Chondrocyte (in vitro differentiated cells): Measurements from ENCODE around the gene TRAF3IP3. TPM values are rescaled to one million over a fixed set of nuclear protein-coding genes. Genes with fewer than 3 reads are reported as not detected.

Source experiments
- DNase-seq: peaks from one replicate; pipeline ENCODE4 v3.0.0; 2021; ENCODE audit warnings: mixed read lengths, low spot score
- H3K27ac Mint-ChIP-seq: one replicate; pipeline ENCODE4 v1.8.0; 2021; ENCODE audit warnings: mild to moderate bottlenecking, moderate library complexity, mixed read lengths; ENCODE audit not compliant: unreplicated experiment
- H3K27me3 Mint-ChIP-seq: 2 replicates; pipeline ENCODE4 v1.8.0; 2021; ENCODE audit warnings: low read depth, mixed read lengths
- H3K36me3 Mint-ChIP-seq: 2 replicates; pipeline ENCODE4 v1.8.0; 2021; ENCODE audit warnings: low read depth, mixed read lengths
- H3K4me1 Mint-ChIP-seq: 2 replicates; pipeline ENCODE4 v1.8.0; 2021; ENCODE audit warnings: low read depth, mild to moderate bottlenecking, mixed read lengths
- H3K4me3 Mint-ChIP-seq: one replicate; pipeline ENCODE4 v1.8.0; 2021; ENCODE audit warnings: mild to moderate bottlenecking, moderate library complexity, mixed read lengths; ENCODE audit not compliant: unreplicated experiment
- H3K9me3 Mint-ChIP-seq: 2 replicates; pipeline ENCODE4 v1.8.0; 2021; ENCODE audit warnings: low read depth, mixed read lengths
- CTCF ChIP-seq: fragments of 200-600 bp; sonication (generic); IDR thresholded peaks from 2 replicates; pipeline ENCODE4 v1.5.0; 2021; ENCODE audit warnings: antibody characterized with exemption, mild to moderate bottlenecking, moderate library complexity
- total RNA-seq: library from RNA; stranded (reverse); gene quantifications from 3 replicates; pipeline ENCODE4 v1.2.1, GENCODE V29; 2021

Gene TRAF3IP3
- total RNA-seq, 1 donor from 2014 or later, result not detected

DNA sequence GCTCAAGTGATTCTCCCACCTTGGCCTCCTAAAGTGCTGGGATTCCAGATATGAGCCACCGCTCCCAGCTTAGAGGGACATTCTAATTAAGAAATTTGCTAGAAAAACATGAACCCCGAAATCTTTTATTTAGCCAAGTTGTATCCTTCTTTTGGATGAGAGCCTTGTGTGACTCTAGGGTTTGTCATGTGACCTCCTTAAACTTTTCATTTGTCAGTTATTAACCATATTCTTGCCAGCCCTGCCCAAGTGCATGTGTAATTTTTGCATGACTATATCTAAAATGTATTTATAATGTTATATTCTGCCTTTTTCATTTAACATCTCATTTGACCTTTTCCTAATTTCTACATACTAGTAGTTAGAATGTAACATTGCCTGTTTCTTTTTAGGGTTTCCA, 73.9 kb downstream of the TRAF3IP3 start:
- DNase-seq, result no peak
- Mint-ChIP-seq H3K4me1 (peaks cover 30% of the 10 kb centered on the region), H3K27ac (no peak overlapping the region), H3K27me3 (no peaks in the 10 kb centered on the region), H3K4me3 (peak overlapping the region; percentile 90), H3K36me3 (peaks cover 19% of the 10 kb centered on the region), H3K9me3 (no peaks in the 10 kb centered on the region)
- no peak for TF ChIP-seq CTCF

GRCh38 chr1:209830722-209831121, 74.9 kb downstream of the TRAF3IP3 start:
- peaks cover 38% of the 10 kb centered on the region for H3K4me1 Mint-ChIP-seq
- no peak for DNase-seq
- peaks cover 24% of the 10 kb centered on the region for H3K36me3 Mint-ChIP-seq
- H3K4me3 Mint-ChIP-seq, result no peak overlapping the region
- no peaks in the 10 kb centered on the region for H3K9me3 Mint-ChIP-seq
- H3K27me3 Mint-ChIP-seq, result no peaks in the 10 kb centered on the region
- H3K27ac Mint-ChIP-seq, result no peak overlapping the region
- no peak for TF ChIP-seq CTCF

GRCh38 chr1:209831615-209832014, 75.8 kb downstream of the TRAF3IP3 start:
- DNase-seq, result no peak
- no peaks in the 10 kb centered on the region for H3K27me3 Mint-ChIP-seq
- H3K9me3 Mint-ChIP-seq, result no peaks in the 10 kb centered on the region
- peaks cover 26% of the 10 kb centered on the region for H3K36me3 Mint-ChIP-seq
- peak overlapping the region; percentile 53 for H3K27ac Mint-ChIP-seq
- peaks cover 47% of the 10 kb centered on the region for H3K4me1 Mint-ChIP-seq
- no peak for TF ChIP-seq CTCF
- H3K4me3 Mint-ChIP-seq, result no peak overlapping the region

Other genes with a start within 250 kb of the TRAF3IP3 start
- not detected in 3 replicates for gene CAMK1G, start 172.3 kb upstream of the TRAF3IP3 start, total RNA-seq
- gene LAMB3, start 103.6 kb upstream of the TRAF3IP3 start, total RNA-seq, result 5.5 to 6.5 TPM (median 6.3 TPM) in 3 replicates
- gene G0S2, start 80.6 kb upstream of the TRAF3IP3 start, total RNA-seq, result 0.65 to 1.0 TPM (median 0.69 TPM) in 3 replicates
- not detected in 3 replicates for gene HSD11B1, start 51.2 kb upstream of the TRAF3IP3 start, total RNA-seq
- 1.2 to 1.6 TPM (median 1.4 TPM) in 3 replicates for gene C1orf74, start 28.5 kb downstream of the TRAF3IP3 start, total RNA-seq
- 0.13 to 0.25 TPM in 2 of 3 replicates, not detected in the other for gene IRF6, start 50.1 kb downstream of the TRAF3IP3 start, total RNA-seq
- 5.5 to 7.4 TPM (median 6.4 TPM) in 3 replicates for gene UTP25, start 71.9 kb downstream of the TRAF3IP3 start, total RNA-seq
- gene SYT14, start 182.2 kb downstream of the TRAF3IP3 start, total RNA-seq, result 0.19 to 1.0 TPM (median 0.72 TPM) in 3 replicates